GM21737 (cell line): Measurements from ENCODE around the gene SEMA3B.
"Not testable (repeated sequence)": the region's sequence is repeated elsewhere in the genome, so short reads cannot be mapped to it uniquely, and the experiment has no call there.

Experiments
- ATAC-seq: cut with Tn5 transposase; IDR thresholded peaks from one replicate; pipeline ENCODE4 v1.9.1; 2021; ENCODE audit warnings: mild to moderate bottlenecking, moderate library complexity; ENCODE audit not compliant: unreplicated experiment

The SEMA3B gene

DNA sequence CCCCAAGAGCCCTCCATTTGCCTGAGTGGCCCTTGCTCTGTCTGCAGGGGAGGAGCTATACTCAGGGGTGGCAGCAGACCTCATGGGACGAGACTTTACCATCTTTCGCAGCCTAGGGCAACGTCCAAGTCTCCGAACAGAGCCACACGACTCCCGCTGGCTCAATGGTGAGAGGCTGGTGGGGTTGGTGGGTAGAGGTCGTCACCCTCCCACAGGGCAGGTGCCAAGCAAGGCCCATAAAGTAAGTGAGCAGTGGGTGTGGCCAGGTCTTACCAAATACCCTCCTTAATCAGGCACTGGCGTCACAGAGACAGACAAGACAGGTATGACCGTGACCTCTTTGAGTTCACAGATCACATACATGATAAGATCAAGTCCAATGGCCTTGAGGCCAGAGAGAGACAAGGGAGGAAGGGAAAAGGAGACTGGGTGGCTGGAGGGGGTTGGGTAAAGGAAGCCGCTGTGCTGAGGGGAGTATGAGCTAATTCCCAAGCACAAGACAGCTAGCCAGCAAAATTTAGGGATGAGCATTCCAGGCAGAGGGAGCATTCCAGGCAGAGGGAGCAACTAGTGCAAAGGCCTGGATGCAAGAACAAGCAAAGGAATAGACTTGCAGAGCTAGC, 2.5 kb downstream of the SEMA3B start:
- ATAC-seq: no peak

DNA sequence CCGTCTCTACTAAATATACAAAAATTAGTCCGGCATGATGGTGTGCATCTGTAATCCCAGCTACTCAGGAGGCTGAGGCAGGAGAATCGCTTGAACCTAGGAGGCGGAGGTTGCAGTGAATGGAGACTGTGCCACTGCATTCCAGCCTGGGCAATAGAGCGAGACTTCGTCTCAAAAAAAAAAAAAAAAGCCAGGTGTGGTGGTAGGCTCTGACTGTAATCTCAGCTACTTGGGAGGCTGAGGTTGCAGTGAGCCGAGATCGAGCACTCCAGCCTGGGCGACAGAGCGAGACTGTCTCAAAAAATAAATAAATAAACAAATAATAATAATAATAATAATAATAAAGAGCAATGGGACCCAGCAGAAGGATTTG, 3.6 kb downstream of the SEMA3B start:
- not testable (repeated sequence) for ATAC-seq

- ATAC-seq: peak; percentile 87
Observed at GRCh38 chr3:50272911-50273688, 4.2 kb downstream of the SEMA3B start.

GRCh38 chr3:50273689-50274065, 4.7 kb downstream of the SEMA3B start:
- ATAC-seq: no peak

DNA sequence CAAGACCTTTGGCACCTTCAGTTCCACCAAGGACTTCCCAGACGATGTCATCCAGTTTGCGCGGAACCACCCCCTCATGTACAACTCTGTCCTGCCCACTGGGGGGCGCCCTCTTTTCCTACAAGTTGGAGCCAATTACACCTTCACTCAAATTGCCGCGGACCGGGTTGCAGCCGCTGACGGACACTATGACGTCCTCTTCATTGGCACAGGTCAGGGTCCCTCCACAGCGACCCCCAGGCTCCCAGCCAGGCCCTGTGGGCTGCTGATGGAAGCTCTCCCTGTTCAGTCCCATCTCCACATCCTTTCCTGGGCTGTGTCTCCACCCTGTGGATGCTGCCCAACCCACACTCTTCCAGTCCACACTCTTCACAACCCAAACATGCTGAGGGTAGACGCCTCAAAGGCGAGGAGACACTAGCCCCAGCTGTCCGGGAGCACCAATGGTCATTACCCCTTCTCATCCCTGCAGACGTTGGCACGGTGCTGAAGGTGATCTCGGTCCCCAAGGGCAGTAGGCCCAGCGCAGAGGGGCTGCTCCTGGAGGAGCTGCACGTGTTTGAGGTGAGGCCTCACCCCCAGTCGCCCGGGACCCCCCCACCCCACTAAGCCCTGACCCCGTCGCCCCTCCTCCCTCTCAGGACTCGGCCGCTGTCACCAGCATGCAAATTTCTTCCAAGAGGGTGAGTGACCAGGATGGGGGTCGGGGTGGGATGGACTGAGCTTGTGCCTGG, 5.6 kb downstream of the SEMA3B start:
- ATAC-seq: no peak

DNA sequence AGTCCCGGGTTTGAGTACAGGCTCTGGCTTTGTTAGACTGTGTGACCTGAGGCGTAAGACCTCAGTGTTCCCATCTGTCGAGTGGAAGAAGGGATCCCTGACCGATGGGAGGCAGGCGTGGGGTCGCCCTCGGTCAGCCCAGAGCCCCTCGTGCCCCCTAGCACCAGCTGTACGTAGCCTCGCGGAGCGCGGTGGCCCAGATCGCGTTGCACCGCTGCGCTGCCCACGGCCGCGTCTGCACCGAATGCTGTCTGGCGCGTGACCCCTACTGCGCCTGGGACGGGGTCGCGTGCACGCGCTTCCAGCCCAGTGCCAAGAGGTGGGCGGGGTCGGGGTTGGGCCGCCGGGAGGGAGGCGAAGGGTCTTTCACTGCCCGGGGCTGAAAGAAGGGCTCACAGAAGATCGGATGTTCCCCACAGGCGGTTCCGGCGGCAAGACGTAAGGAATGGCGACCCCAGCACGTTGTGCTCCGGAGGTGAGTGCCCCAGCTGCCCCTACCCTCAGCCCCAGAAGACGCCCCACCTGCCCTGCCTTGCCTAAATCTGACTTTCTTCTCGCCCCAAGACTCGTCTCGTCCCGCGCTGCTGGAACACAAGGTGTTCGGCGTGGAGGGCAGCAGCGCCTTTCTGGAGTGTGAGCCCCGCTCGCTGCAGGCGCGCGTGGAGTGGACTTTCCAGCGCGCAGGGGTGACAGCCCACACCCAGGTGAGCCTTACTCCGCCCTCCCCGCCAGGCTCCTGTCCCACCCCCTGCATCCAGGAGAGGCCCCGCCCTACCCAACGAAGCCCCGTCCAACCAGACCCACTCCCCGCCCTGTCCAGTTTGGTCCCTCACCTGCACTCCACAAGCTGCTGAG, 6.4 kb downstream of the SEMA3B start:
- no peak for ATAC-seq

- no peak for ATAC-seq
Observed at GRCh38 chr3:50275996-50276761, 7.2 kb downstream of the SEMA3B start.

DNA sequence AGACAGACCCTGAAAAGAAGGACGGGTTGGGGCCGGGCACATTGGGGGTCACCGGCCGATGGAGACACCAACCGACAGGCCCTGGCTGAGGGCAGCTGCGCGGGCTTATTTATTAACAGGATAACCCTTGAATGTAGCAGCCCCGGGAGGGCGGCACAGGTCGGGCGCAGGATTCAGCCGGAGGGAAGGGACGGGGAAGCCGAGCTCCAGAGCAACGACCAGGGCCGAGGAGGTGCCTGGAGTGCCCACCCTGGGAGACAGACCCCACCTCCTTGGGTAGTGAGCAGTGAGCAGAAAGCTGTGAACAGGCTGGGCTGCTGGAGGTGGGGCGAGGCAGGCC, 7.8 kb downstream of the SEMA3B start:
- ATAC-seq: no peak

DNA sequence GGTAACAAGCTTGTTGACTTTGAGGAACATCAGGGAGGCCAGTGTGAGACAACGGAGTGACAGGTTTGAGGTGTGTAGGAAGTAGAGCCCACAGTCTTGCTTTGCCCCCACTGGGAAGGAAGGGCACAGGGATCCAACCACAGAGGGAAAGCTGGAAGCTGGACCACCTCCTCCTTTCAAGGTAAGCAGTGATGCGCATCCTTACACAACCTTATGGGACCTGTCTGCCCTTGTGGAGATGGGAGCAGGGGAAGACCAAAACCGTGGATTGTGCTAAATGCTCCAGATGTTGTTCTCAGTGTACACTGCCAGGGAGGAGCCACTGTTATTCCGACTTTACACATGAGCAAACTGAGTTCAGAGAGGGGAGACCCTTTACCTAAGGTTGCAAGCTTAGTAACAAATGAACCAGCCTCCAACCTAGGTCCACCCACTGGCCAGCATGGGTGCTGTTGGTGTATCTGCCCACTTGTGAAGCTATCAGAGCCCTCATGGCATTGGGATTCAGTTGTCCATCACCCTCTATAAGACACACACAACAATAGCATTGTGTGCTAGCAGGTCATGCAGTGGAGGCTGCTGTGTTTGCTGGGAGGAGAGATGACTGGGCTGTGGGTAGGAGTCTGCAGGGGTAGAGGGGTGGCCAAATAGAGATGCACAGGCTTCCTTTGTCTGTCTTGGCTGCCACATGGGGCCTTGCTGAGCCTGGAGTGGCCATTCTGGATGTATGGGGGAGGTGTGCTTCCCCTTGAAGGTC, 9.4 kb downstream of the SEMA3B start:
- no peak for ATAC-seq

DNA sequence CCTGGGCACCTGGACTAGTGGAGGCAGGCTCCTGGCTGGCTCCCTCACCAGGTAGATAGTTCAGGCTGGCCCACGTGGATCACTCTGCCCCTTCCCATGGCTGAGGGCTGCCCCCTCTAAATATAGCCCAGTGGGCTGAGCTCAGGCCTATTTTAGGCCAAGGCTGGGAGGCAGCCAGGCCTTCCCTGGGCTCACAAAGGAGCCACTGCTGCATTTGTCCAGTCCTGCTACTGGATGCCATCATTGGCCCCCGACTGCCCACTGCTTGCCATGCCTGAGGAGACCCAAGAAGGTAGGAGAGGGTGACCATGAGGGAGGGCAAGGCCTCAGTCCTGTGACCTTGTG, 9.9 kb downstream of the SEMA3B start, which contains the start of gene LSMEM2:
Gene LSMEM2, plus strand, starts transcription at position 208 of the 345 bp plus-strand sequence. Its CDS starts 27 bp downstream, at position 235.
- no peak for ATAC-seq

- no peak for ATAC-seq
Observed at GRCh38 chr3:50279255-50280016, 10.5 kb downstream of the SEMA3B start.

GRCh38 chr3:50284121-50284520, 15.2 kb downstream of the SEMA3B start:
- not testable (repeated sequence) for ATAC-seq

DNA sequence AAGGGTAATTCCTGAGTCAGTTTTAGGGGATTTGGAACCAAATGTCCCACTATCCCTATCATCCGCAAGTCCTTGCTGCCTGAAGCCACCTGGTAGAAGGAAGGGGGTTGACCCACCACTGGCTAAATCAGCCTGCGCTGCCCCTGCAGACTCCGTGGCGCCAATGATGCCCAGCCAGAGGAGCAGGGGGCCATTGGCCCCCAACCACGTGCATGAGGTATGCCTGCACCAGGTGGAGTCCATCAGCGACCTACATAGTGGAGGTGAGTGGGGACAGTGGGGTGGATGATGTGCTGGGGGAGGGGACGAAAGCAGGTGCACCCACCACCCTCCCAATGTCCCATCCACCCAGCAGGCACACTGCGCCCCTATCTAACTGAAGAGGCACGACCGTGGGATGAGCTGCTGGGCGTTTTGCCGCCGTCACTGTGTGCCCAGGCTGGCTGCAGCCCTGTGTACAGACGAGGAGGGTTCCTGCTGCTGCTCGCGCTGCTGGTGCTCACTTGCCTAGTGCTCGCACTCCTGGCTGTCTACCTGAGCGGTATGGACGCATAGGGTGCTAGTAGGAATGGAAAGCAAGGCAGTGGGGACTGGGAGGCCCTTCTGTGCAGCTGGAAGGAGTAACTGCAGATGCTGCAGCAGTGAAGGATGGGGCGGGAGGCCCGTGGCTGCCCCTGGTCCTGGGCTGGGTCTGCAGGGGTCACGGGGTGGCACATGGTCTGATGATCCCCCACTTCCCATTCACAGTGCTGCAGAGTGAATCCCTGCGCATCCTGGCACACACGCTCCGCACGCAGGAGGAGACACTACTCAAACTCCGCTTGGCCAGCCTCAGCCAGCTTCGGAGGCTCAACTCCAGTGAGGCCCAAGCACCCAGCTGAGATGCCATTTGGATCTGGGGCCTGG, 17.6 kb downstream of the SEMA3B start:
- no peak for ATAC-seq

DNA sequence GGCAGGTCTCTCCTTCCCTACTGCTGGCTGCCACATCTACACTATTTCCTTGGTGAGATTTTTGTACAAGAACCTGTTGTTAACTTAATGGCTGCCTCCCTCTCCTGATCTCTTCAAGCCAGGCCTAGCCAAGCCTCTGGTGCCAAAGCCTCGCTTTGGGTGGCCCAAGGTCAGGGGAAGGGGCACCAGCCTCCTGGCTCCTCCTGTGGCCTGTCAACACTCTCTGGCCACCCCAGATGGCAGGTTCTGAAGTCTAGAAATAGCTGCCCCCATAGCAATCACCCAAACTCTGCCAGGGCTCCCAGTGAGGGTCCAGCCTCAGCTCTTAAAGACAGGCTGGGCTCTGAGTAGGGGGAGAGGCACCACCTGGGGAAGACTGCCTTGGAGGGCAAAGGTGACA, 18.3 kb downstream of the SEMA3B start:
- no peak for ATAC-seq

DNA sequence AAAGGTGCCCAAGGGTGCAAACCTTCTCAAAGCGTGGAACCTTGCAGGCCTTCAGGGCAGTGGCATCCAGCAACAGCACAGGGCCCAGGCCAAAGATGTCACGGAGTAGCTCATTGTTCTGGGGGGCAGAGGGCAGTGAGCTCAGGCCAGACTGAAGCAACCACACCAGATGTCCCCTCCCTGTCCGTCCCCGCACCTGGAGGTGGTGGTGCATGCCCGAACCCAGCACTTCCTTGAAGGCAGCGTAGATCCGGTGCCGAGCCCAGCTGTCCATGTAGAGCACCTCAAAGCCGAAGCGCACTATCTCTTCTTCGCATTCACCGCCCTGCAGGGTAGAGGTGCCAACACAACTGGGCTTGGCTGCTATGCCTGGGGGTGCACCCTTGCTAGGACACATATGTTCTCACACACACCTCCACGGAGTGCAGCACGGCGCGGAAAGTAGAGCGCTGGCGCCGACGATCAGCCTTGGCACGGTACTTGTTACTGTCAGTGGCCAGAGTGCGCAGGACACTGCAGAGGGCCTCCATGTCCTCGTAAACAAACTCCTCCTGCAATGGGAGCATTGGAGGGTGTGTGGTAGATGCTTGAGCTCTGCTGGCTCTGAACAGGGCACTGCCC, 19.6 kb downstream of the SEMA3B start:
- ATAC-seq: no peak

- ATAC-seq: no peak
Observed at GRCh38 chr3:50289130-50289529, 20.2 kb downstream of the SEMA3B start.

DNA sequence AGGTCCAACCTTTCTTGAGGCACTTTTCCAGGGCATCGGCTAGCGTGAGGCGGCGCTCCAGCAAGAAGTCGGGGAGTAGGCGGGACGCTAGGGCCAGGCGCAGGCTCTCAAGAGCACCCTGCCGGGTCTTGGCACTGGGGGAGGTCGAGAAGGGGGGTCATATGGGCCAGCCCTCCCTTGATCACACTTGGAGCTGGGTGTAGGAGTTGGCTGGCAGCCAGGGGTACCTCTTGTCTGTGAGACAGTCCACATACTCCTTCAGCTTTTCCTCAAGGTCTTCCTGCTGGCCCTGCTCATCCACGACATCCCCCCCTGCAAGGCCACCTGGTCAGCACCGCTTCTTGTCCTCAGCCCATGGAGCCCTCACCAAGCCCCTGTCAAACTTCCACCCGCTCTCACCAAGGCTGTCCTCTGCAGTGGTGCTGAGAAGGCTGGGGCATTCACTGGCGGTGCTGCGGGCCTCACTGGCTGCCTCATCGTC, 21.3 kb downstream of the SEMA3B start:
- ATAC-seq: no peak
